Liver (tissue), 9 donors: ENCODE measurements around the gene LDLRAD4. TPM values are rescaled to one million over a fixed set of nuclear protein-coding genes. Genes with fewer than 3 reads are reported as not detected.

Experiments
- DNase-seq: peaks from one replicate; pipeline ENCODE4 v3.0.0-alpha.2; 2017; ENCODE audit warnings: low spot score
- H3K27ac ChIP-seq, 2 donors: one replicate each; pipeline ENCODE4 v1.7.0; 2013; ENCODE audit warnings: inconsistent platforms in 2 of 2, low read length in 2 of 2, control low read depth in 1 of 2, low read depth in 1 of 2, mild to moderate bottlenecking in 1 of 2
- H3K27me3 ChIP-seq, 4 donors: one replicate each; pipeline versions ENCODE4 v1.6.1 to v1.7.0; 2013; ENCODE audit warnings: low read length in 3 of 4, inconsistent platforms in 1 of 4, mild to moderate bottlenecking in 1 of 4, moderate library complexity in 1 of 4; ENCODE audit not compliant: control insufficient read depth in 4 of 4, insufficient read depth in 4 of 4
- H3K36me3 ChIP-seq, 4 donors: one replicate each; pipeline versions ENCODE4 v1.6.1 to v1.7.0; 2013; ENCODE audit warnings: low read length in 3 of 4, mild to moderate bottlenecking in 3 of 4, low read depth in 1 of 4, moderate library complexity in 1 of 4; ENCODE audit not compliant: control insufficient read depth in 4 of 4, insufficient read depth in 3 of 4
- H3K4me1 ChIP-seq, 4 donors: one replicate each; pipeline versions ENCODE4 v1.6.1 to v1.7.0; 2013; ENCODE audit warnings: low read length in 3 of 4, mild to moderate bottlenecking in 3 of 4, moderate library complexity in 1 of 4; ENCODE audit not compliant: control insufficient read depth in 4 of 4, insufficient read depth in 4 of 4
- H3K4me3 ChIP-seq, 3 donors: one replicate each; pipeline versions ENCODE4 v1.6.1 to v1.7.0; 2013; ENCODE audit warnings: low read length in 3 of 3, control low read depth in 1 of 3, low read depth in 1 of 3, mild to moderate bottlenecking in 1 of 3
- H3K9ac ChIP-seq, 2 donors: one replicate each; pipeline ENCODE4 v1.7.0; 2013; ENCODE audit warnings: low read length in 2 of 2, mild to moderate bottlenecking in 2 of 2, moderate library complexity in 2 of 2, control low read depth in 1 of 2, low read depth in 1 of 2
- H3K9me3 ChIP-seq, 4 donors: one replicate each; pipeline versions ENCODE4 v1.6.1 to v1.7.0; 2013; ENCODE audit warnings: low read length in 3 of 4; ENCODE audit not compliant: control insufficient read depth in 4 of 4
- EGR1 ChIP-seq, 2 donors: IDR thresholded peaks; 2 replicates each; pipeline ENCODE4 v1.6.1; 2016 to 2018; ENCODE audit warnings: antibody characterized with exemption in 2 of 2, low read depth in 2 of 2
- FOXA1 ChIP-seq: IDR thresholded peaks from 2 replicates; pipeline ENCODE4 v1.6.1; 2016; ENCODE audit warnings: antibody characterized with exemption
- FOXA2 ChIP-seq: IDR thresholded peaks from 2 replicates; pipeline ENCODE4 v1.6.1; 2016; ENCODE audit warnings: antibody characterized with exemption
- GABPA ChIP-seq, 2 donors: IDR thresholded peaks in 1 of 2; conservative IDR thresholded peaks in 1 of 2; 2 replicates each; pipeline ENCODE4 v1.6.1; 2016; ENCODE audit warnings: antibody characterized with exemption in 2 of 2, mild to moderate bottlenecking in 1 of 2, moderate library complexity in 1 of 2
- HNF4A ChIP-seq, 2 donors: conservative IDR thresholded peaks; 2 replicates each; pipeline ENCODE4 v1.6.1; 2016; ENCODE audit warnings: antibody characterized with exemption in 2 of 2, mild to moderate bottlenecking in 2 of 2
- HNF4G ChIP-seq: IDR thresholded peaks from 2 replicates; pipeline ENCODE4 v1.6.1; 2016; ENCODE audit warnings: antibody characterized with exemption
- JUND ChIP-seq, 2 donors: IDR thresholded peaks; 2 replicates each; pipeline ENCODE4 v1.6.1; 2016; ENCODE audit warnings: antibody characterized with exemption in 2 of 2
- NR2F2 ChIP-seq: IDR thresholded peaks from 2 replicates; pipeline ENCODE4 v1.6.1; 2016; ENCODE audit warnings: antibody characterized with exemption
- RAD21 ChIP-seq, 2 donors: IDR thresholded peaks; 2 replicates each; pipeline ENCODE4 v1.6.1; 2016; ENCODE audit warnings: antibody characterized with exemption in 2 of 2, mild to moderate bottlenecking in 2 of 2
- RXRA ChIP-seq, 2 donors: IDR thresholded peaks; 2 replicates each; pipeline ENCODE4 v1.6.1; 2017 to 2018; ENCODE audit warnings: antibody characterized with exemption in 2 of 2, mild to moderate bottlenecking in 1 of 2
- SP1 ChIP-seq: IDR thresholded peaks from 2 replicates; pipeline ENCODE4 v1.6.1; 2018; ENCODE audit warnings: antibody characterized with exemption, mild to moderate bottlenecking
- TAF1 ChIP-seq: conservative IDR thresholded peaks from 2 replicates; pipeline ENCODE4 v1.6.1; 2016; ENCODE audit warnings: antibody characterized with exemption, mild to moderate bottlenecking
- YY1 ChIP-seq: IDR thresholded peaks from 2 replicates; pipeline ENCODE4 v1.6.1; 2016; ENCODE audit warnings: antibody characterized with exemption, mild to moderate bottlenecking
- WGBS: extraction: QIAGEN DNeasy Blood & Tissue Kit; methylation state at CpG from one replicate; pipeline ENCODE4 v1.1.7; 2013; 5-methylcytosine and 5-hydroxymethylcytosine counted together
- polyA plus RNA-seq, 2 donors: library from polyadenylated mRNA; stranded (reverse) in 1 of 2; unstranded in 1 of 2; fragments of 200-250 nt in 1 of 2; fragments of >200 nt in 1 of 2; fragmentation: Nextera tagmentation in 1 of 2; extraction: Ambion mirVana in 1 of 2; gene quantifications; one replicate each; pipeline versions ENCODE4 v1.2.1 to v1.2.3, GENCODE V29; 2013 to 2015
- total RNA-seq, 2 donors: library from RNA; depleted of rRNA; stranded (reverse); fragments of >200 nt; gene quantifications; one replicate each; pipeline ENCODE4 v1.2.3, GENCODE V29; 2014
- TF ChIP-seq, protein P1 (sequence below): fragments of 150-350 bp; IDR thresholded peaks from 2 replicates; pipeline ENCODE4 v1.5.1; 2017; ENCODE audit warnings: improper control_type of control experiment, low read depth, low read length; ENCODE audit not compliant: missing input control
- TF ChIP-seq, protein P2 (sequence below): IDR thresholded peaks from 2 replicates; pipeline ENCODE4 v1.6.1; 2016; ENCODE audit warnings: antibody characterized with exemption
- TF ChIP-seq, protein P3 (sequence below): IDR thresholded peaks from 2 replicates; pipeline ENCODE4 v1.6.1; 2016; ENCODE audit warnings: antibody characterized with exemption
- TF ChIP-seq, protein P4 (sequence below): IDR thresholded peaks from 2 replicates; pipeline ENCODE4 v1.6.1; 2016; ENCODE audit warnings: antibody characterized with exemption, mild to moderate bottlenecking
- TF ChIP-seq, protein P5 (sequence below): IDR thresholded peaks from 2 replicates; pipeline ENCODE4 v1.6.1; 2016; ENCODE audit warnings: antibody characterized with exemption
- donor health status: healthy.
- donor health status: healthy.
- donor health status: healthy.
- donor health status: healthy.
- donor health status: healthy.

The LDLRAD4 gene
- total and polyA plus RNA-seq, 4 donors: 4.8 to 41.7 (median 12.7) TPM

DNA sequence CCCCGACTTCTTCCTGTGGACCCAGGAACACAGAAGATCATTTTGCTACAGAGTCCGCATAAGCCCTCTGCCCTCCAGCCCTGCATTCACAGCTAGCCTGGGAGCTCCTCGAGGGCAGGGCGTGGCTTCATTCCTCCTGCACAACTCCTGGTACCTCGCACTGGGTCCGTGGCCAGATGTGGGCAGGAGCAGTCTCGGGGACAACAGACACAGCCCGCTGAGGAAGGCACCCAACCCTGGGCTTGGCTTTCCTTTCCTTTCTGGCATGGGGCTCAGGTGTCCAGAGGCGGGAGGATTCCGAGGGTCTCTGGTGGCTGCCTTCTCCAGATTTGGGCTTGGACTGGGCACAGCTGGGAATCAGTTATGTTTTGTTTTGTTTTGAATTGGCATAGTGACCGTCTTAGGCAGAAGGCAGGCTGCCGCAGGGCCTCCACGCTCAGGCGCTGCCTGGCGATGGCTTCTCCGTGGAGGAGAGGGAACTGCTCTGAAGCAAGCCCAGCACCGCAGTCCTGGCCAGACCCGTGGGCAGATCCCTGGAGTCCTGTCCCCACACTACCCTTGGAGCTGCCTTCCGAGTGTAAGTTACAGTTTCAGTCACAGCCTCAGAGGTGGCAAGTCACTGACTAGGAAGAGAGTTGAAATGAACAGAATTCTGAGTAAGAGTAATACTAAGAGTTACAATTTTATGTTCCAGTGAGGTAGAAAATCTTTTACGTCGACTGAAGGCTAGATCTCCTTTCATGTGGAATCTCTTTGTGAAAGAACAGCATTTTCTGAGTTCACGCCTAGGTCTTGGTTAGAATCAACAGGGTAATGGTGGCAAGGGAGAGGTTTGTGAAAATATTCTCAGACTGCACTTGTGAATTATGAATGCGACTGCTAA lies 47.9 kb downstream of the LDLRAD4 start:
- peaks cover 0 to 8% (median 4%) of the 10 kb centered on the region in 4 donors for H3K4me1 ChIP-seq

More for the DNA sequence above, 47.9 kb downstream of the LDLRAD4 start:
- DNase-seq: no peak
- no peak overlapping the region for H3K9ac ChIP-seq
- H3K27me3 ChIP-seq: no peaks in the 10 kb centered on the region
- 91% methylated on average over 23 of the region's 23 CpGs for WGBS
- H3K27ac ChIP-seq: no peak overlapping the region
- H3K9me3 ChIP-seq: no peaks in the 10 kb centered on the region
- H3K36me3 ChIP-seq: no peaks in the 10 kb centered on the region
- TF ChIP-seq NR2F2 (no peak), EGR1 (IDR thresholded peaks at IDR 0.05; ENCODE audit: low read depth in 2 of 2) (no peak), JUND (IDR thresholded peaks at IDR 0.05) (no peak), HNF4A (conservative IDR thresholded peaks at IDR 0.05) (no peak), YY1 (no peak), TAF1 (no peak), SP1 (no peak), RAD21 (IDR thresholded peaks at IDR 0.05) (no peak), GABPA (IDR thresholded peaks at IDR 0.05 in 1 of 2, conservative IDR thresholded peaks at IDR 0.05 in 1 of 2) (no peak), HNF4G (no peak), FOXA2 (no peak), FOXA1 (no peak), RXRA (IDR thresholded peaks at IDR 0.05) (no peak)
- TF ChIP-seq, protein P1, sequence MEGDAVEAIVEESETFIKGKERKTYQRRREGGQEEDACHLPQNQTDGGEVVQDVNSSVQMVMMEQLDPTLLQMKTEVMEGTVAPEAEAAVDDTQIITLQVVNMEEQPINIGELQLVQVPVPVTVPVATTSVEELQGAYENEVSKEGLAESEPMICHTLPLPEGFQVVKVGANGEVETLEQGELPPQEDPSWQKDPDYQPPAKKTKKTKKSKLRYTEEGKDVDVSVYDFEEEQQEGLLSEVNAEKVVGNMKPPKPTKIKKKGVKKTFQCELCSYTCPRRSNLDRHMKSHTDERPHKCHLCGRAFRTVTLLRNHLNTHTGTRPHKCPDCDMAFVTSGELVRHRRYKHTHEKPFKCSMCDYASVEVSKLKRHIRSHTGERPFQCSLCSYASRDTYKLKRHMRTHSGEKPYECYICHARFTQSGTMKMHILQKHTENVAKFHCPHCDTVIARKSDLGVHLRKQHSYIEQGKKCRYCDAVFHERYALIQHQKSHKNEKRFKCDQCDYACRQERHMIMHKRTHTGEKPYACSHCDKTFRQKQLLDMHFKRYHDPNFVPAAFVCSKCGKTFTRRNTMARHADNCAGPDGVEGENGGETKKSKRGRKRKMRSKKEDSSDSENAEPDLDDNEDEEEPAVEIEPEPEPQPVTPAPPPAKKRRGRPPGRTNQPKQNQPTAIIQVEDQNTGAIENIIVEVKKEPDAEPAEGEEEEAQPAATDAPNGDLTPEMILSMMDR: no peak
- TF ChIP-seq, protein P2, sequence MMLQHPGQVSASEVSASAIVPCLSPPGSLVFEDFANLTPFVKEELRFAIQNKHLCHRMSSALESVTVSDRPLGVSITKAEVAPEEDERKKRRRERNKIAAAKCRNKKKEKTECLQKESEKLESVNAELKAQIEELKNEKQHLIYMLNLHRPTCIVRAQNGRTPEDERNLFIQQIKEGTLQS: no peak
- TF ChIP-seq, protein P3, sequence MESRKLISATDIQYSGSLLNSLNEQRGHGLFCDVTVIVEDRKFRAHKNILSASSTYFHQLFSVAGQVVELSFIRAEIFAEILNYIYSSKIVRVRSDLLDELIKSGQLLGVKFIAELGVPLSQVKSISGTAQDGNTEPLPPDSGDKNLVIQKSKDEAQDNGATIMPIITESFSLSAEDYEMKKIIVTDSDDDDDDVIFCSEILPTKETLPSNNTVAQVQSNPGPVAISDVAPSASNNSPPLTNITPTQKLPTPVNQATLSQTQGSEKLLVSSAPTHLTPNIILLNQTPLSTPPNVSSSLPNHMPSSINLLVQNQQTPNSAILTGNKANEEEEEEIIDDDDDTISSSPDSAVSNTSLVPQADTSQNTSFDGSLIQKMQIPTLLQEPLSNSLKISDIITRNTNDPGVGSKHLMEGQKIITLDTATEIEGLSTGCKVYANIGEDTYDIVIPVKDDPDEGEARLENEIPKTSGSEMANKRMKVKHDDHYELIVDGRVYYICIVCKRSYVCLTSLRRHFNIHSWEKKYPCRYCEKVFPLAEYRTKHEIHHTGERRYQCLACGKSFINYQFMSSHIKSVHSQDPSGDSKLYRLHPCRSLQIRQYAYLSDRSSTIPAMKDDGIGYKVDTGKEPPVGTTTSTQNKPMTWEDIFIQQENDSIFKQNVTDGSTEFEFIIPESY: no peak
- TF ChIP-seq, protein P4, sequence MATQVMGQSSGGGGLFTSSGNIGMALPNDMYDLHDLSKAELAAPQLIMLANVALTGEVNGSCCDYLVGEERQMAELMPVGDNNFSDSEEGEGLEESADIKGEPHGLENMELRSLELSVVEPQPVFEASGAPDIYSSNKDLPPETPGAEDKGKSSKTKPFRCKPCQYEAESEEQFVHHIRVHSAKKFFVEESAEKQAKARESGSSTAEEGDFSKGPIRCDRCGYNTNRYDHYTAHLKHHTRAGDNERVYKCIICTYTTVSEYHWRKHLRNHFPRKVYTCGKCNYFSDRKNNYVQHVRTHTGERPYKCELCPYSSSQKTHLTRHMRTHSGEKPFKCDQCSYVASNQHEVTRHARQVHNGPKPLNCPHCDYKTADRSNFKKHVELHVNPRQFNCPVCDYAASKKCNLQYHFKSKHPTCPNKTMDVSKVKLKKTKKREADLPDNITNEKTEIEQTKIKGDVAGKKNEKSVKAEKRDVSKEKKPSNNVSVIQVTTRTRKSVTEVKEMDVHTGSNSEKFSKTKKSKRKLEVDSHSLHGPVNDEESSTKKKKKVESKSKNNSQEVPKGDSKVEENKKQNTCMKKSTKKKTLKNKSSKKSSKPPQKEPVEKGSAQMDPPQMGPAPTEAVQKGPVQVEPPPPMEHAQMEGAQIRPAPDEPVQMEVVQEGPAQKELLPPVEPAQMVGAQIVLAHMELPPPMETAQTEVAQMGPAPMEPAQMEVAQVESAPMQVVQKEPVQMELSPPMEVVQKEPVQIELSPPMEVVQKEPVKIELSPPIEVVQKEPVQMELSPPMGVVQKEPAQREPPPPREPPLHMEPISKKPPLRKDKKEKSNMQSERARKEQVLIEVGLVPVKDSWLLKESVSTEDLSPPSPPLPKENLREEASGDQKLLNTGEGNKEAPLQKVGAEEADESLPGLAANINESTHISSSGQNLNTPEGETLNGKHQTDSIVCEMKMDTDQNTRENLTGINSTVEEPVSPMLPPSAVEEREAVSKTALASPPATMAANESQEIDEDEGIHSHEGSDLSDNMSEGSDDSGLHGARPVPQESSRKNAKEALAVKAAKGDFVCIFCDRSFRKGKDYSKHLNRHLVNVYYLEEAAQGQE: no peak
- TF ChIP-seq, protein P5, sequence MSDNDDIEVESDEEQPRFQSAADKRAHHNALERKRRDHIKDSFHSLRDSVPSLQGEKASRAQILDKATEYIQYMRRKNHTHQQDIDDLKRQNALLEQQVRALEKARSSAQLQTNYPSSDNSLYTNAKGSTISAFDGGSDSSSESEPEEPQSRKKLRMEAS: no peak
- no peak overlapping the region for H3K4me3 ChIP-seq
